A673 (cell line): ENCODE measurements around the gene PPP3R2. TPM values are rescaled to one million over a fixed set of nuclear protein-coding genes. Genes with fewer than 3 reads are reported as not detected.

Source experiments
- BruUV-seq: library from RNA; stranded (reverse); fragments of 400-500 nt; replicated peaks from 2 replicates; lab custom pipeline; 2021; lab: Mats Ljungman, UMichigan
- CTCF ChIA-PET: fragments of 300-600 bp; sonication (Branson Sonifier 250); formaldehyde crosslinking; loops from one replicate; lab custom pipeline; 2022; ENCODE audit warnings: antibody characterized with exemption; lab: Charles Lee
- POLR2A ChIA-PET: fragments of 300-600 bp; sonication (Branson Sonifier 250); formaldehyde crosslinking; loops from one replicate; lab custom pipeline; 2022; ENCODE audit warnings: antibody characterized with exemption; ENCODE audit not compliant: low non-redundant PET; lab: Charles Lee
- DNase-seq: peaks from one replicate; pipeline ENCODE4 v3.0.0-alpha.2; 2015; ENCODE audit warnings: low spot score
- H3K27ac ChIP-seq: fragments of 200-600 bp; sonication (generic); 2 replicates; pipeline ENCODE4 v1.5.1; 2016; ENCODE audit warnings: mixed run types, low read depth, mild to moderate bottlenecking, mixed read lengths, antibody characterized with exemption, low read length; ENCODE audit not compliant: poor library complexity, severe bottlenecking
- H3K27me3 ChIP-seq: fragments of 200-600 bp; sonication (generic); replicated peaks from 2 replicates; pipeline ENCODE4 v1.6.1; 2017; ENCODE audit warnings: mixed run types, low read depth, mild to moderate bottlenecking, mixed read lengths, antibody characterized with exemption, low read length; ENCODE audit not compliant: insufficient read depth, poor library complexity
- H3K36me3 ChIP-seq: fragments of 200-600 bp; sonication (generic); 2 replicates; pipeline ENCODE4 v1.6.1; 2016; ENCODE audit warnings: mixed run types, mild to moderate bottlenecking, mixed read lengths, antibody characterized with exemption, low read length; ENCODE audit not compliant: insufficient read depth, poor library complexity, severe bottlenecking
- H3K4me1 ChIP-seq: fragments of 200-600 bp; sonication (generic); 2 replicates; pipeline ENCODE4 v1.6.1; 2017; ENCODE audit warnings: mixed run types, mild to moderate bottlenecking, mixed read lengths, antibody characterized with exemption, low read length; ENCODE audit not compliant: insufficient read depth, poor library complexity, severe bottlenecking
- H3K4me3 ChIP-seq: fragments of 200-600 bp; sonication (generic); 2 replicates; pipeline ENCODE4 v1.5.1; 2016; ENCODE audit warnings: low read depth, mixed run types, mild to moderate bottlenecking, mixed read lengths, low read length; ENCODE audit not compliant: poor library complexity, severe bottlenecking
- H3K9me3 ChIP-seq: fragments of 200-600 bp; sonication (generic); 2 replicates; pipeline ENCODE4 v1.6.1; 2016; ENCODE audit warnings: mixed run types, low read depth, mild to moderate bottlenecking, mixed read lengths, antibody characterized with exemption, low read length; ENCODE audit not compliant: poor library complexity, severe bottlenecking
- EZH2 ChIP-seq: fragments of 200-600 bp; sonication (generic); IDR thresholded peaks from 2 replicates; pipeline ENCODE4 v1.6.1; 2017; ENCODE audit warnings: borderline replicate concordance, low read depth, mild to moderate bottlenecking, mixed read lengths, antibody characterized with exemption, low read length; ENCODE audit not compliant: poor library complexity, severe bottlenecking
- intact Hi-C: fragments of 100-400 bp; cut with micrococcal nuclease; formaldehyde crosslinking; loops from one replicate; pipeline ENCODE4 v1.10.0; 2022; ENCODE audit not compliant: unreplicated experiment
- total RNA-seq: library from RNA; stranded (reverse); gene quantifications from 2 replicates; pipeline ENCODE4 v1.2.3, GENCODE V29; 2021
- TF ChIP-seq, protein P1 (sequence below): fragments of 300-800, 200-600 bp; sonication (generic); conservative IDR thresholded peaks from 2 replicates; pipeline ENCODE4 v1.5.1; 2017; ENCODE audit warnings: low read depth, mild to moderate bottlenecking, antibody characterized with exemption, low read length, moderate library complexity, mixed read lengths

PPP3R2 gene
- total RNA-seq, 1 experiment from 2014 or later: not detected

DNA sequence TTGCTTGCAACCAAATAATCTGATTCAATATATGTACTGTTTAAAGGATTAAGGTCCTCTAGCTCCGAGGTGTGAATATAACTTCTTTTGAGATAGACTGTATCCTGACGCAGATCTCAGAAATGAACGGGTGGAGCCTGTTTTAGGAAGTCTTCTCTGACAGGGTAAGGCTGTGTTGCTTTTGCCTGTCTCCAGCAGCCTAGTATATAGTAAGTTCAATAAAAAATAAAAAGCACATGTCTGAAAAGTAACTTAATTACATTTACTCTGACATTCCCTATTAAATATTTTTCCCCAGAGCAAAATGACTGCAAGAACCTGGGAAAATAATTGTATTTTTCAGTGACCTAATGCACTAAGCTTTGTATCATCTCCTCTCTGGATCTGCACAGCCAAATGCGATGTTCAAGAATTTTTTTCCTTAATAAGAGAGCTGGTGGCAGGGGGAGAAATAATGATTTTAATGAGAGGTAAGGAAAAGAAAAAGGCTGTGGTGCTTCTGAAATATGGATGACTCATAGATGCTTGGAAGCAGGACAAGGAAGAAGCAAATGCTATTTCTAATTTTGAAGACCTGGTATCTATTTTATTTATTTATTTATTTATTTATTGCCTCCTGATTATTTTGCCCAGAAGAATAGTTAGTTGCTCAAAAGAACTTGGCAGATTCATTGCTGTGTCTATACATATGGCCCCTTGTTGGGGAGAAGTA, 7.3 kb downstream of the PPP3R2 start:
- Histone ChIP-seq H3K27ac (no peak overlapping the region), H3K4me3 (no peak overlapping the region), H3K4me1 (no peaks in the 10 kb centered on the region), H3K36me3 (no peaks in the 10 kb centered on the region), H3K27me3 (no peaks in the 10 kb centered on the region), H3K9me3 (no peaks in the 10 kb centered on the region)
- ChIA-PET POLR2A (no interaction called here), CTCF (no interaction called here)
- BruUV-seq: no TSS peak
- TF ChIP-seq, protein P1, sequence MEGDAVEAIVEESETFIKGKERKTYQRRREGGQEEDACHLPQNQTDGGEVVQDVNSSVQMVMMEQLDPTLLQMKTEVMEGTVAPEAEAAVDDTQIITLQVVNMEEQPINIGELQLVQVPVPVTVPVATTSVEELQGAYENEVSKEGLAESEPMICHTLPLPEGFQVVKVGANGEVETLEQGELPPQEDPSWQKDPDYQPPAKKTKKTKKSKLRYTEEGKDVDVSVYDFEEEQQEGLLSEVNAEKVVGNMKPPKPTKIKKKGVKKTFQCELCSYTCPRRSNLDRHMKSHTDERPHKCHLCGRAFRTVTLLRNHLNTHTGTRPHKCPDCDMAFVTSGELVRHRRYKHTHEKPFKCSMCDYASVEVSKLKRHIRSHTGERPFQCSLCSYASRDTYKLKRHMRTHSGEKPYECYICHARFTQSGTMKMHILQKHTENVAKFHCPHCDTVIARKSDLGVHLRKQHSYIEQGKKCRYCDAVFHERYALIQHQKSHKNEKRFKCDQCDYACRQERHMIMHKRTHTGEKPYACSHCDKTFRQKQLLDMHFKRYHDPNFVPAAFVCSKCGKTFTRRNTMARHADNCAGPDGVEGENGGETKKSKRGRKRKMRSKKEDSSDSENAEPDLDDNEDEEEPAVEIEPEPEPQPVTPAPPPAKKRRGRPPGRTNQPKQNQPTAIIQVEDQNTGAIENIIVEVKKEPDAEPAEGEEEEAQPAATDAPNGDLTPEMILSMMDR: no peak
- no peak for TF ChIP-seq EZH2
- intact Hi-C loops: no loop called here
- DNase-seq: no peak

DNA sequence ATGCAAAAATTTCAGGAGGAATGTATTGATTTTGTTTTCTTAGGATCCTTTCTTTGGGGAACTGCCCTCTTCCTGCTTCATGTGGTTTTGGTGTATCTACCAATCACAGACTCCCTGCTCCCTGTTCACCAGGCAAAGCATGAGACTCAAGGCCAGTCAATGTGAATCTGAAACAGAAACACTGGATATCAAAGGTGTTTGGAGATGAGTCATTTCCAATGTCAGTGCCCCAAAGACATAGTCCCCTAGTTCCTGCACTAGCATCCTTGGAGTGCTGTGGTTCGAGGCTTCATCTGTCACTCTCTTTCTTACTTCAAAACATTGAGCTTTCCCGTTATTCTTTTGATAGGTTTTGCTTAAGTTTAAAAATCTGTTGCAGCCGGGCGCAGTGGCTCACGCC, 8.1 kb downstream of the PPP3R2 start:
- no TSS peak for BruUV-seq

DNA sequence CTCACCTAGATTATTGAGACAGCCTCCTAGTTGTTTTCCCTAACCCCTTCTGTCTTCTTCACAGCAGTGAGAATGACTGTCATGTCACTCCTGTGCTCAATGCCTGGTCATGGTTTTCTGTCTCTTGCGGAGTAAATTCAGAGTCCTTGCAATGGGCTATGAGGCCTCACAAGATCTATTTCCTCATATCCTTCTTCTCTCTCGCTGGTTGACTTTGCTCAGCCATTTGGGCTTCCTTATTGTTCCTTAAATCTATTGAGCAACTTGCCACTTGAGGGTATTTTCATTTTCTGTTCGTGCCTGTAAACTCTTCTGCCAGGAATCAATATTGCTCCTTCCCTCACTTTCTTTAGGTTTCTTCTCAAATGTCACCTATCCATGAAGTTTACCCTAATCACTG, 9.0 kb downstream of the PPP3R2 start:
- Histone ChIP-seq H3K4me1 (no peaks in the 10 kb centered on the region), H3K27ac (no peak overlapping the region), H3K4me3 (no peak overlapping the region), H3K27me3 (no peaks in the 10 kb centered on the region), H3K9me3 (no peaks in the 10 kb centered on the region), H3K36me3 (no peaks in the 10 kb centered on the region)
- no peak for DNase-seq
- intact Hi-C loops: no loop called here
- no TSS peak for BruUV-seq
- ChIA-PET POLR2A (no interaction called here), CTCF (no interaction called here)
- TF ChIP-seq, protein P1: no peak
- TF ChIP-seq EZH2: no peak

More for the DNA sequence above, 8.1 kb downstream of the PPP3R2 start:
- H3K36me3 ChIP-seq: no peaks in the 10 kb centered on the region
- no peak for DNase-seq
- no peaks in the 10 kb centered on the region for H3K9me3 ChIP-seq
- intact Hi-C loops: no loop called here
- ChIA-PET POLR2A (no interaction called here), CTCF (no interaction called here)
- no peaks in the 10 kb centered on the region for H3K4me1 ChIP-seq
- TF ChIP-seq, protein P1: no peak
- TF ChIP-seq EZH2: no peak
- no peak overlapping the region for H3K4me3 ChIP-seq
- no peak overlapping the region for H3K27ac ChIP-seq
- H3K27me3 ChIP-seq: no peaks in the 10 kb centered on the region
